Panc1 (cell line): ENCODE measurements around the gene VSTM5. TPM values are rescaled to one million over a fixed set of nuclear protein-coding genes. Genes with fewer than 3 reads are reported as not detected.

Experiments used
- ATAC-seq: fragments of 200-7000 bp; cut with Tn5 transposase; 2 replicates; pipeline ENCODE4 v1.9.1; 2020; ENCODE audit warnings: mild to moderate bottlenecking, moderate library complexity
- BruUV-seq: library from RNA; stranded (reverse); fragments of 400-500 nt; replicated peaks from 2 replicates; lab custom pipeline; 2021; lab: Mats Ljungman, UMichigan
- CTCF ChIA-PET: fragments of 300-600 bp; sonication (Branson Sonifier 250); formaldehyde crosslinking; loops from one replicate; lab custom pipeline; 2022; ENCODE audit warnings: antibody characterized with exemption; lab: Charles Lee
- POLR2A ChIA-PET: fragments of 300-600 bp; sonication (Branson Sonifier 250); formaldehyde crosslinking; loops from one replicate; lab custom pipeline; 2022; ENCODE audit warnings: antibody characterized with exemption; lab: Charles Lee
- DNase-seq: peaks from one replicate; pipeline ENCODE4 v3.0.0-alpha.2; 2010; ENCODE audit warnings: low read depth, low spot score
- H3K27ac ChIP-seq: 2 replicates; pipeline ENCODE4 v1.5.1; 2011; ENCODE audit warnings: mild to moderate bottlenecking, low read length, inconsistent platforms
- H3K27me3 ChIP-seq: fragments of 200-500 bp; sonication (Bioruptor generic); 2 replicates; pipeline ENCODE4 v1.6.0; 2014; ENCODE audit warnings: low read length, inconsistent platforms; ENCODE audit not compliant: control insufficient read depth, insufficient read depth
- H3K36me3 ChIP-seq: fragments of 200-500 bp; sonication (Bioruptor generic); 2 replicates; pipeline ENCODE4 v1.5.1; 2014; ENCODE audit warnings: inconsistent platforms, mild to moderate bottlenecking, low read length, moderate library complexity; ENCODE audit not compliant: control insufficient read depth, insufficient read depth
- H3K4me1 ChIP-seq: 2 replicates; pipeline ENCODE4 v1.5.1; 2011; ENCODE audit warnings: inconsistent platforms, mild to moderate bottlenecking, low read length, moderate library complexity; ENCODE audit not compliant: control insufficient read depth, insufficient read depth
- H3K4me3 ChIP-seq, 2 experiments: 2 replicates each; pipeline ENCODE4 v1.5.1; 2011 to 2012; ENCODE audit warnings: low read depth in 2 of 2, low read length in 2 of 2, mild to moderate bottlenecking in 2 of 2, inconsistent platforms in 1 of 2, moderate library complexity in 1 of 2
- H3K9me3 ChIP-seq: fragments of 200-500 bp; sonication (Bioruptor generic); 2 replicates; pipeline ENCODE4 v1.5.1; 2014; ENCODE audit warnings: low read depth, mild to moderate bottlenecking, inconsistent platforms, low read length, moderate library complexity; ENCODE audit not compliant: control insufficient read depth, insufficient read depth
- CTCF ChIP-seq: fragments of 450-650 bp; IDR thresholded peaks from 2 replicates; pipeline ENCODE4 v1.5.1; 2017; ENCODE audit warnings: mild to moderate bottlenecking
- POLR2AphosphoS5 ChIP-seq: IDR thresholded peaks from 2 replicates; pipeline ENCODE4 v1.6.1; 2012; ENCODE audit warnings: mild to moderate bottlenecking, low read depth, low read length, moderate library complexity
- REST ChIP-seq, 2 experiments: IDR thresholded peaks; 2 replicates each; pipeline ENCODE4 v1.6.1; 2011 to 2012; ENCODE audit warnings: low read depth in 2 of 2, control low read depth in 1 of 2, low read length in 1 of 2, mild to moderate bottlenecking in 1 of 2, moderate library complexity in 1 of 2; ENCODE audit not compliant: insufficient read depth in 1 of 2
- SIN3A ChIP-seq: IDR thresholded peaks from 2 replicates; pipeline ENCODE4 v1.6.1; 2012; ENCODE audit warnings: low read depth, mild to moderate bottlenecking, low read length, moderate library complexity, borderline replicate concordance; ENCODE audit not compliant: insufficient read depth
- TCF7L2 ChIP-seq: IDR thresholded peaks from 2 replicates; pipeline ENCODE4 v1.6.1; 2011; ENCODE audit warnings: mild to moderate bottlenecking, low read depth, low read length, inconsistent platforms
- in situ Hi-C: cut with HindIII; loops from 2 replicates; pipeline ENCODE4 v1.10.0; 2016; ENCODE audit warnings: low sequenced_read_pairs, low pct_unique_long_range_greater_than_20kb
- intact Hi-C: fragments of 100-400 bp; cut with micrococcal nuclease; formaldehyde crosslinking; loops from one replicate; pipeline ENCODE4 v1.10.0; 2022; ENCODE audit not compliant: unreplicated experiment
- total RNA-seq: library from RNA; stranded (reverse); gene quantifications from one replicate; pipeline ENCODE4 v1.2.1, GENCODE V29; 2021; ENCODE audit not compliant: unreplicated experiment

Gene VSTM5
- total RNA-seq, 1 experiment from 2014 or later, result not detected

GRCh38 chr11:93840180-93840579, 10.2 kb downstream of the VSTM5 start:
- no peak for TF ChIP-seq REST (IDR thresholded peaks at IDR 0.05; ENCODE audit: insufficient read depth in 1 of 2, low read depth in 2 of 2, low read length in 1 of 2)
- TF ChIP-seq CTCF, result no peak
- no peak for TF ChIP-seq POLR2AphosphoS5
- TF ChIP-seq TCF7L2, result no peak
- TF ChIP-seq SIN3A, result no peak
- Histone ChIP-seq H3K4me3 (no peak overlapping the region), H3K27me3 (no peaks in the 10 kb centered on the region), H3K36me3 (no peaks in the 10 kb centered on the region), H3K27ac (no peak overlapping the region), H3K4me1 (no peaks in the 10 kb centered on the region; the same call in 1 of the 2 replicates), H3K9me3 (no peaks in the 10 kb centered on the region)
- in situ Hi-C loops (no loop called here), intact Hi-C loops (no loop called here)
- ChIA-PET CTCF (no interaction called here), POLR2A (no interaction called here)
- ATAC-seq (no peak), DNase-seq (no peak)
- BruUV-seq, result no TSS peak

GRCh38 chr11:93838967-93839366, 11.5 kb downstream of the VSTM5 start:
- no TSS peak for BruUV-seq
- no peaks in the 10 kb centered on the region for H3K9me3 ChIP-seq
- CTCF ChIA-PET, result interaction anchor here (0.6 kb wide), 1 partner anchor 668 kb away, joined by 3 read pairs; no protein-coding TSS in a partner anchor
- DNase-seq, result no peak
- H3K4me1 ChIP-seq, result no peaks in the 10 kb centered on the region
- no peak overlapping the region for H3K27ac ChIP-seq
- no peaks in the 10 kb centered on the region for H3K27me3 ChIP-seq
- TF ChIP-seq CTCF (no peak), SIN3A (no peak), TCF7L2 (no peak), REST (IDR thresholded peaks at IDR 0.05; ENCODE audit: insufficient read depth in 1 of 2, low read depth in 2 of 2, low read length in 1 of 2) (no peak), POLR2AphosphoS5 (no peak)
- POLR2A ChIA-PET, result interaction anchor here (0.7 kb wide), 1 partner anchor 18 kb away, joined by 3 read pairs; no protein-coding TSS in a partner anchor
- in situ Hi-C loops (no loop called here), intact Hi-C loops (no loop called here)
- H3K36me3 ChIP-seq, result no peaks in the 10 kb centered on the region
- no peak overlapping the region for H3K4me3 ChIP-seq
- ATAC-seq, result no peak
